Measurements from ENCODE around the gene SUMO2. TPM values are rescaled to one million over a fixed set of nuclear protein-coding genes. Genes with fewer than 3 reads are reported as not detected.
"Not testable (repeated sequence)": the region's sequence is repeated elsewhere in the genome, so short reads cannot be mapped to it uniquely, and the experiment has no call there.

Gene SUMO2
- total RNA-seq, 1 experiment from 2014 or later = 616 TPM

DNA sequence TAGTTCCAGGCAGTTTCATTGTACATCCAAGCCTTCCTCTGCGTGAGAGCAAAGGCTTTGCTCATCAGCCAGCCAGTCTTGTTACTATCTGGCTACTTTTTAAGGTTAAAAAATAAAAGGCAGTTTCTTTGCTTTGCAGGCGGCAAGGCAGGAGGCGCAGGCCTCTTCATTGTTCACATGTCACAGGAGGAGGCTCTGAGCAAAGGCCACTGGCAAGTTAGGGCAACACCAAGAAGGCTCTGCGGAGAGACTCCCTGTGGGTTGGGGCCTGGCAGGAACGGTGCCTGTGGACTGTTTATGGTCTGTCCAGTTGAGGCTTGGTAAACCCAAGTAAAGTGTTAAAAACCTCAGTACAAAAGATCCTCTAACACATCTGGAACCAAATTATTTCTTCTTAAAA, 47.3 kb downstream of the SUMO2 start:
- DNase-seq (ENCODE audit: low read depth, low spot score) = no peak
- in situ Hi-C loops (cut with HindIII; ENCODE audit: low pct_unique_long_range_greater_than_20kb, low sequenced_read_pairs) (no loop called here), intact Hi-C loops (cut with micrococcal nuclease; ENCODE audit: unreplicated experiment) (no loop called here)
- TF ChIP-seq TCF7L2 (IDR thresholded peaks at IDR 0.05; ENCODE audit: low read depth, low read length) (no peak), SIN3A (IDR thresholded peaks at IDR 0.05; ENCODE audit: borderline replicate concordance, insufficient read depth, low read depth, low read length) (no peak), POLR2AphosphoS5 (IDR thresholded peaks at IDR 0.05; ENCODE audit: low read depth, low read length) (no peak)
- TF ChIP-seq, protein P1, sequence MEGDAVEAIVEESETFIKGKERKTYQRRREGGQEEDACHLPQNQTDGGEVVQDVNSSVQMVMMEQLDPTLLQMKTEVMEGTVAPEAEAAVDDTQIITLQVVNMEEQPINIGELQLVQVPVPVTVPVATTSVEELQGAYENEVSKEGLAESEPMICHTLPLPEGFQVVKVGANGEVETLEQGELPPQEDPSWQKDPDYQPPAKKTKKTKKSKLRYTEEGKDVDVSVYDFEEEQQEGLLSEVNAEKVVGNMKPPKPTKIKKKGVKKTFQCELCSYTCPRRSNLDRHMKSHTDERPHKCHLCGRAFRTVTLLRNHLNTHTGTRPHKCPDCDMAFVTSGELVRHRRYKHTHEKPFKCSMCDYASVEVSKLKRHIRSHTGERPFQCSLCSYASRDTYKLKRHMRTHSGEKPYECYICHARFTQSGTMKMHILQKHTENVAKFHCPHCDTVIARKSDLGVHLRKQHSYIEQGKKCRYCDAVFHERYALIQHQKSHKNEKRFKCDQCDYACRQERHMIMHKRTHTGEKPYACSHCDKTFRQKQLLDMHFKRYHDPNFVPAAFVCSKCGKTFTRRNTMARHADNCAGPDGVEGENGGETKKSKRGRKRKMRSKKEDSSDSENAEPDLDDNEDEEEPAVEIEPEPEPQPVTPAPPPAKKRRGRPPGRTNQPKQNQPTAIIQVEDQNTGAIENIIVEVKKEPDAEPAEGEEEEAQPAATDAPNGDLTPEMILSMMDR (IDR thresholded peaks at IDR 0.05) = no peak
- TF ChIP-seq, protein P2, sequence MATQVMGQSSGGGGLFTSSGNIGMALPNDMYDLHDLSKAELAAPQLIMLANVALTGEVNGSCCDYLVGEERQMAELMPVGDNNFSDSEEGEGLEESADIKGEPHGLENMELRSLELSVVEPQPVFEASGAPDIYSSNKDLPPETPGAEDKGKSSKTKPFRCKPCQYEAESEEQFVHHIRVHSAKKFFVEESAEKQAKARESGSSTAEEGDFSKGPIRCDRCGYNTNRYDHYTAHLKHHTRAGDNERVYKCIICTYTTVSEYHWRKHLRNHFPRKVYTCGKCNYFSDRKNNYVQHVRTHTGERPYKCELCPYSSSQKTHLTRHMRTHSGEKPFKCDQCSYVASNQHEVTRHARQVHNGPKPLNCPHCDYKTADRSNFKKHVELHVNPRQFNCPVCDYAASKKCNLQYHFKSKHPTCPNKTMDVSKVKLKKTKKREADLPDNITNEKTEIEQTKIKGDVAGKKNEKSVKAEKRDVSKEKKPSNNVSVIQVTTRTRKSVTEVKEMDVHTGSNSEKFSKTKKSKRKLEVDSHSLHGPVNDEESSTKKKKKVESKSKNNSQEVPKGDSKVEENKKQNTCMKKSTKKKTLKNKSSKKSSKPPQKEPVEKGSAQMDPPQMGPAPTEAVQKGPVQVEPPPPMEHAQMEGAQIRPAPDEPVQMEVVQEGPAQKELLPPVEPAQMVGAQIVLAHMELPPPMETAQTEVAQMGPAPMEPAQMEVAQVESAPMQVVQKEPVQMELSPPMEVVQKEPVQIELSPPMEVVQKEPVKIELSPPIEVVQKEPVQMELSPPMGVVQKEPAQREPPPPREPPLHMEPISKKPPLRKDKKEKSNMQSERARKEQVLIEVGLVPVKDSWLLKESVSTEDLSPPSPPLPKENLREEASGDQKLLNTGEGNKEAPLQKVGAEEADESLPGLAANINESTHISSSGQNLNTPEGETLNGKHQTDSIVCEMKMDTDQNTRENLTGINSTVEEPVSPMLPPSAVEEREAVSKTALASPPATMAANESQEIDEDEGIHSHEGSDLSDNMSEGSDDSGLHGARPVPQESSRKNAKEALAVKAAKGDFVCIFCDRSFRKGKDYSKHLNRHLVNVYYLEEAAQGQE (IDR thresholded peaks at IDR 0.05; ENCODE audit: insufficient read depth in 1 of 2, low read depth in 2 of 2, low read length in 1 of 2) = no peak
- no peak for ATAC-seq
- peaks cover 5% of the 10 kb centered on the region for H3K4me1 ChIP-seq (ENCODE audit: control insufficient read depth, insufficient read depth, low read length)
- H3K27ac ChIP-seq (ENCODE audit: low read length) = no peak overlapping the region
- ChIA-PET CTCF (no interaction called here), POLR2A (no interaction called here)
- H3K4me3 ChIP-seq (ENCODE audit: low read depth in 2 of 2, low read length in 2 of 2) = no peak overlapping the region
- no peaks in the 10 kb centered on the region for H3K27me3 ChIP-seq (ENCODE audit: control insufficient read depth, insufficient read depth, low read length)
- peaks cover 15% of the 10 kb centered on the region for H3K36me3 ChIP-seq (ENCODE audit: control insufficient read depth, insufficient read depth, low read length)
- H3K9me3 ChIP-seq (ENCODE audit: control insufficient read depth, insufficient read depth, low read depth, low read length) = no peaks in the 10 kb centered on the region
- TSS peak; percentile 39 for BruUV-seq (replicated peaks)

DNA sequence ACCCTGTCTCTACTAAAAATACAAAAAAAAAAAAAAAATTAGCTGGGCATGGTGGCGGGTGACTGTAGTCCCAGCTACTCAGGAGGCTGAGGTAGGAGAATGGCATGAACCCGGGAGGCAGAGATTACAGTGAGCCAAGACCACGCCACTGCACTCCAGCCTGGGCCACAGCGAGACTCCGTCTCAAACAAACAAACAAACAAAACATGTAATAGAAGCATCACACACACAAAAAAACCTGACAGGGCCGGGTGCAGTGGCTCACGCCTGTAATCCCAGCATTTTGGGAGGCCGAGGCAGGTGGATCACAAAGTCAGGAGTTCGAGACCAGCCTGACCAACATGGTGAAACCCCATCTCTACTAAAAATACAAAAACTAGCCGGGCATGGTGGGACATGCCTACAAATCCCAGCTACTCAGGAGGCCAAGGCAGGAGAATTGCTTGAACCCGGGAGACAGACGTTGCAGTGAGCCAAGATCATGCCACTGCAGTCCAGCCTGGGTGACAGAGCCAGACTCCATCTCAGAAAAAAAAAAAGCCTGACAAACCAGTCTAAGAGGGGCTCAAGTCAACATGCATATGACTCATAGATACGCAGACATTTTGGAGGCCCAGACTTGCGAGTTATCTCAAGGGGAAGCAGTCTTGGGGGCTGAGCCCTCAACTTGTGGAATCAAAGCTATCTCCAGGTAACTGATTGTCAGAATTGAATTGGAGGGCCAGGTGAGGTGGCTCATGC, 49.0 kb downstream of the SUMO2 start:
- H3K27ac ChIP-seq (ENCODE audit: low read length); H3K36me3 ChIP-seq (ENCODE audit: control insufficient read depth, insufficient read depth, low read length); intact Hi-C loops (cut with micrococcal nuclease; ENCODE audit: unreplicated experiment); H3K27me3 ChIP-seq (ENCODE audit: control insufficient read depth, insufficient read depth, low read length); in situ Hi-C loops (cut with HindIII; ENCODE audit: low pct_unique_long_range_greater_than_20kb, low sequenced_read_pairs); ATAC-seq; DNase-seq (ENCODE audit: low read depth, low spot score); H3K4me3 ChIP-seq (ENCODE audit: low read depth in 2 of 2, low read length in 2 of 2); H3K9me3 ChIP-seq (ENCODE audit: control insufficient read depth, insufficient read depth, low read depth, low read length); BruUV-seq (replicated peaks): not testable (repeated sequence)
- ChIA-PET CTCF (interaction anchor here (0.6 to 0.7 kb wide), 2 partner anchors 20 to 38 kb away, joined by 3 to 4 read pairs; no protein-coding TSS in a partner anchor), POLR2A (interaction anchor here (0.7 kb wide), 2 partner anchors 174 to 760 kb away, joined by 4 to 5 read pairs; no protein-coding TSS in a partner anchor)
- H3K4me1 ChIP-seq (ENCODE audit: control insufficient read depth, insufficient read depth, low read length) = peaks cover 18% of the 10 kb centered on the region

DNA sequence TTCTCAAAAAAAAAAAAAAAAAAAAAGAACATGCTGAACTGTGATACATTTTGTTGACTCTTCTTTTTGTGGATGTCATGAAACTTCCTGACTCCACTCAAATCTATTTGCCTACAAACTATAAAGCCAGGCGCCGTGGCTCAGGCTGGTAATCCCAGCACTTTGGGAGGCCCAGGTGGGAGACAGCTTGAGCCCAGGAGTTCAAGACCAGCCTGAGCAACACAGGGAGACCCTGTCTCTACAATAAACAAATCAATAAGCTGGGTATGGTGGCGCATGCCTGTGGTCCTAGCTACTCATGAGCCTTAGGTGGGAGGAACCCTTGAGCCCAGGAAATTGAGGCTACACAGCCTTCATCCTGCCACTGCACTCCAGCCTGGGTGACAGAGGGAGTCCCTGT, 49.8 kb downstream of the SUMO2 start:
- Histone ChIP-seq H3K36me3 (ENCODE audit: control insufficient read depth, insufficient read depth, low read length) (peaks cover 5% of the 10 kb centered on the region; the same call in 1 of the 2 replicates), H3K27me3 (ENCODE audit: control insufficient read depth, insufficient read depth, low read length) (no peaks in the 10 kb centered on the region), H3K4me3 (ENCODE audit: low read depth in 2 of 2, low read length in 2 of 2) (no peak overlapping the region), H3K27ac (ENCODE audit: low read length) (peak overlapping the region; percentile 5; the same call in 1 of the 2 replicates), H3K9me3 (ENCODE audit: control insufficient read depth, insufficient read depth, low read depth, low read length) (no peaks in the 10 kb centered on the region), H3K4me1 (ENCODE audit: control insufficient read depth, insufficient read depth, low read length) (peaks cover 23% of the 10 kb centered on the region)
- ATAC-seq = no peak
- no peak for DNase-seq (ENCODE audit: low read depth, low spot score)
- POLR2A ChIA-PET = interaction anchor here (0.7 kb wide), 1 partner anchor 113 kb away, joined by 12 read pairs; no protein-coding TSS in a partner anchor
- intact Hi-C loops (cut with micrococcal nuclease; ENCODE audit: unreplicated experiment) (no loop called here), in situ Hi-C loops (cut with HindIII; ENCODE audit: low pct_unique_long_range_greater_than_20kb, low sequenced_read_pairs) (no loop called here)
- CTCF ChIA-PET = no interaction called here
- TF ChIP-seq, protein P1 (IDR thresholded peaks at IDR 0.05) = no peak
- no peak for TF ChIP-seq POLR2AphosphoS5 (IDR thresholded peaks at IDR 0.05; ENCODE audit: low read depth, low read length)
- TF ChIP-seq, protein P2 (IDR thresholded peaks at IDR 0.05; ENCODE audit: insufficient read depth in 1 of 2, low read depth in 2 of 2, low read length in 1 of 2) = no peak
- TF ChIP-seq SIN3A (IDR thresholded peaks at IDR 0.05; ENCODE audit: borderline replicate concordance, insufficient read depth, low read depth, low read length) = no peak
- no peak for TF ChIP-seq TCF7L2 (IDR thresholded peaks at IDR 0.05; ENCODE audit: low read depth, low read length)
- BruUV-seq (replicated peaks) = TSS peak; percentile 59
